Measurements from ENCODE around the gene PHC2.

GRCh38 chr1:33372677-33373076 is 58.2 kb downstream of the PHC2 start:
- TF ChIP-seq, protein P1, sequence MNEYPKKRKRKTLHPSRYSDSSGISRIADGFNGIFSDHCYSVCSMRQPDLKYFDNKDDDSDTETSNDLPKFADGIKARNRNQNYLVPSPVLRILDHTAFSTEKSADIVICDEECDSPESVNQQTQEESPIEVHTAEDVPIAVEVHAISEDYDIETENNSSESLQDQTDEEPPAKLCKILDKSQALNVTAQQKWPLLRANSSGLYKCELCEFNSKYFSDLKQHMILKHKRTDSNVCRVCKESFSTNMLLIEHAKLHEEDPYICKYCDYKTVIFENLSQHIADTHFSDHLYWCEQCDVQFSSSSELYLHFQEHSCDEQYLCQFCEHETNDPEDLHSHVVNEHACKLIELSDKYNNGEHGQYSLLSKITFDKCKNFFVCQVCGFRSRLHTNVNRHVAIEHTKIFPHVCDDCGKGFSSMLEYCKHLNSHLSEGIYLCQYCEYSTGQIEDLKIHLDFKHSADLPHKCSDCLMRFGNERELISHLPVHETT (tag by site-specific recombination; IDR thresholded peaks at IDR 0.05) = no peak
- TF ChIP-seq ZBTB8A (tag by site-specific recombination; IDR thresholded peaks at IDR 0.05) (no peak), ZNF133 (tag by site-specific recombination; IDR thresholded peaks at IDR 0.05) (no peak), ZNF768 (tag by site-specific recombination; IDR thresholded peaks at IDR 0.05) (no peak), PRDM1 (tag by site-specific recombination; IDR thresholded peaks at IDR 0.05) (no peak), ZNF501 (tag by site-specific recombination; IDR thresholded peaks at IDR 0.05) (no peak), ZNF530 (tag by site-specific recombination; IDR thresholded peaks at IDR 0.05; ENCODE audit: low read depth) (no peak), ZNF114 (tag by site-specific recombination; IDR thresholded peaks at IDR 0.05) (no peak), ZFP37 (tag by site-specific recombination; IDR thresholded peaks at IDR 0.05) (no peak), ZFP41 (tag by site-specific recombination; IDR thresholded peaks at IDR 0.05; ENCODE audit: borderline replicate concordance) (no peak), ZNF302 (tag by site-specific recombination; IDR thresholded peaks at IDR 0.05; ENCODE audit: low read depth) (no peak)
- TF ChIP-seq, protein P2, sequence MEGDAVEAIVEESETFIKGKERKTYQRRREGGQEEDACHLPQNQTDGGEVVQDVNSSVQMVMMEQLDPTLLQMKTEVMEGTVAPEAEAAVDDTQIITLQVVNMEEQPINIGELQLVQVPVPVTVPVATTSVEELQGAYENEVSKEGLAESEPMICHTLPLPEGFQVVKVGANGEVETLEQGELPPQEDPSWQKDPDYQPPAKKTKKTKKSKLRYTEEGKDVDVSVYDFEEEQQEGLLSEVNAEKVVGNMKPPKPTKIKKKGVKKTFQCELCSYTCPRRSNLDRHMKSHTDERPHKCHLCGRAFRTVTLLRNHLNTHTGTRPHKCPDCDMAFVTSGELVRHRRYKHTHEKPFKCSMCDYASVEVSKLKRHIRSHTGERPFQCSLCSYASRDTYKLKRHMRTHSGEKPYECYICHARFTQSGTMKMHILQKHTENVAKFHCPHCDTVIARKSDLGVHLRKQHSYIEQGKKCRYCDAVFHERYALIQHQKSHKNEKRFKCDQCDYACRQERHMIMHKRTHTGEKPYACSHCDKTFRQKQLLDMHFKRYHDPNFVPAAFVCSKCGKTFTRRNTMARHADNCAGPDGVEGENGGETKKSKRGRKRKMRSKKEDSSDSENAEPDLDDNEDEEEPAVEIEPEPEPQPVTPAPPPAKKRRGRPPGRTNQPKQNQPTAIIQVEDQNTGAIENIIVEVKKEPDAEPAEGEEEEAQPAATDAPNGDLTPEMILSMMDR (tag by site-specific recombination; IDR thresholded peaks at IDR 0.05) = no peak
